GM18502 (cell line): ENCODE data around the gene PAQR5.
"Not testable (repeated sequence)": the region's sequence is repeated elsewhere in the genome, so short reads cannot be mapped to it uniquely, and the experiment has no call there.

Source experiments
- ATAC-seq: cut with Tn5 transposase; IDR thresholded peaks from one replicate; pipeline ENCODE4 v1.9.1; 2021; ENCODE audit warnings: mild to moderate bottlenecking; ENCODE audit not compliant: unreplicated experiment, poor library complexity

The PAQR5 gene

GRCh38 chr15:69314736-69315135, 16.0 kb downstream of the PAQR5 start:
- ATAC-seq = no peak

- no peak for ATAC-seq
Measured at GRCh38 chr15:69315402-69316110, 16.8 kb downstream of the PAQR5 start.

- no peak for ATAC-seq
Measured at GRCh38 chr15:69316291-69316690, 17.6 kb downstream of the PAQR5 start.

GRCh38 chr15:69317392-69317841, 18.7 kb downstream of the PAQR5 start:
- ATAC-seq = no peak

GRCh38 chr15:69318033-69318432, 19.3 kb downstream of the PAQR5 start:
- ATAC-seq = no peak

GRCh38 chr15:69319384-69320375, 21.0 kb downstream of the PAQR5 start:
- ATAC-seq = no peak

GRCh38 chr15:69320977-69321554, 22.4 kb downstream of the PAQR5 start:
- ATAC-seq = no peak

- no peak for ATAC-seq
Measured at GRCh38 chr15:69323893-69324430, 25.2 kb downstream of the PAQR5 start.

GRCh38 chr15:69324565-69324964, 25.9 kb downstream of the PAQR5 start:
- no peak for ATAC-seq

- no peak for ATAC-seq
Measured at GRCh38 chr15:69325456-69325971, 26.8 kb downstream of the PAQR5 start.

- ATAC-seq = no peak
Measured at GRCh38 chr15:69328080-69328479, 29.4 kb downstream of the PAQR5 start.

- ATAC-seq = no peak
Measured at GRCh38 chr15:69328739-69329138, 30.0 kb downstream of the PAQR5 start.

- ATAC-seq = no peak
Measured at GRCh38 chr15:69337138-69337537, 38.4 kb downstream of the PAQR5 start.

GRCh38 chr15:69338535-69339213, 40.0 kb downstream of the PAQR5 start:
- no peak for ATAC-seq

GRCh38 chr15:69339214-69339543, 40.5 kb downstream of the PAQR5 start:
- not testable (repeated sequence) for ATAC-seq

GRCh38 chr15:69340243-69340900, 41.7 kb downstream of the PAQR5 start:
- ATAC-seq = no peak

GRCh38 chr15:69341356-69341755, 42.6 kb downstream of the PAQR5 start:
- no peak for ATAC-seq

GRCh38 chr15:69342460-69343076, 43.9 kb downstream of the PAQR5 start:
- ATAC-seq = no peak

GRCh38 chr15:69343133-69343532, 44.4 kb downstream of the PAQR5 start:
- ATAC-seq = no peak
